Activated CD4-positive, alpha-beta T cell treated with anti-CD3 and anti-CD28 coated beads for 4 hours (primary cell): ENCODE results near the gene ANKFY1.
A peak's percentile ranks its signal among the peaks of the same experiment; 100 is the strongest.

Experiments
- DNase-seq, 2 donors: peaks; one replicate each; pipeline ENCODE4 v3.0.0-alpha.2; 2020

The ANKFY1 gene, protein sequence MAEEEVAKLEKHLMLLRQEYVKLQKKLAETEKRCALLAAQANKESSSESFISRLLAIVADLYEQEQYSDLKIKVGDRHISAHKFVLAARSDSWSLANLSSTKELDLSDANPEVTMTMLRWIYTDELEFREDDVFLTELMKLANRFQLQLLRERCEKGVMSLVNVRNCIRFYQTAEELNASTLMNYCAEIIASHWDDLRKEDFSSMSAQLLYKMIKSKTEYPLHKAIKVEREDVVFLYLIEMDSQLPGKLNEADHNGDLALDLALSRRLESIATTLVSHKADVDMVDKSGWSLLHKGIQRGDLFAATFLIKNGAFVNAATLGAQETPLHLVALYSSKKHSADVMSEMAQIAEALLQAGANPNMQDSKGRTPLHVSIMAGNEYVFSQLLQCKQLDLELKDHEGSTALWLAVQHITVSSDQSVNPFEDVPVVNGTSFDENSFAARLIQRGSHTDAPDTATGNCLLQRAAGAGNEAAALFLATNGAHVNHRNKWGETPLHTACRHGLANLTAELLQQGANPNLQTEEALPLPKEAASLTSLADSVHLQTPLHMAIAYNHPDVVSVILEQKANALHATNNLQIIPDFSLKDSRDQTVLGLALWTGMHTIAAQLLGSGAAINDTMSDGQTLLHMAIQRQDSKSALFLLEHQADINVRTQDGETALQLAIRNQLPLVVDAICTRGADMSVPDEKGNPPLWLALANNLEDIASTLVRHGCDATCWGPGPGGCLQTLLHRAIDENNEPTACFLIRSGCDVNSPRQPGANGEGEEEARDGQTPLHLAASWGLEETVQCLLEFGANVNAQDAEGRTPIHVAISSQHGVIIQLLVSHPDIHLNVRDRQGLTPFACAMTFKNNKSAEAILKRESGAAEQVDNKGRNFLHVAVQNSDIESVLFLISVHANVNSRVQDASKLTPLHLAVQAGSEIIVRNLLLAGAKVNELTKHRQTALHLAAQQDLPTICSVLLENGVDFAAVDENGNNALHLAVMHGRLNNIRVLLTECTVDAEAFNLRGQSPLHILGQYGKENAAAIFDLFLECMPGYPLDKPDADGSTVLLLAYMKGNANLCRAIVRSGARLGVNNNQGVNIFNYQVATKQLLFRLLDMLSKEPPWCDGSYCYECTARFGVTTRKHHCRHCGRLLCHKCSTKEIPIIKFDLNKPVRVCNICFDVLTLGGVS

DNA sequence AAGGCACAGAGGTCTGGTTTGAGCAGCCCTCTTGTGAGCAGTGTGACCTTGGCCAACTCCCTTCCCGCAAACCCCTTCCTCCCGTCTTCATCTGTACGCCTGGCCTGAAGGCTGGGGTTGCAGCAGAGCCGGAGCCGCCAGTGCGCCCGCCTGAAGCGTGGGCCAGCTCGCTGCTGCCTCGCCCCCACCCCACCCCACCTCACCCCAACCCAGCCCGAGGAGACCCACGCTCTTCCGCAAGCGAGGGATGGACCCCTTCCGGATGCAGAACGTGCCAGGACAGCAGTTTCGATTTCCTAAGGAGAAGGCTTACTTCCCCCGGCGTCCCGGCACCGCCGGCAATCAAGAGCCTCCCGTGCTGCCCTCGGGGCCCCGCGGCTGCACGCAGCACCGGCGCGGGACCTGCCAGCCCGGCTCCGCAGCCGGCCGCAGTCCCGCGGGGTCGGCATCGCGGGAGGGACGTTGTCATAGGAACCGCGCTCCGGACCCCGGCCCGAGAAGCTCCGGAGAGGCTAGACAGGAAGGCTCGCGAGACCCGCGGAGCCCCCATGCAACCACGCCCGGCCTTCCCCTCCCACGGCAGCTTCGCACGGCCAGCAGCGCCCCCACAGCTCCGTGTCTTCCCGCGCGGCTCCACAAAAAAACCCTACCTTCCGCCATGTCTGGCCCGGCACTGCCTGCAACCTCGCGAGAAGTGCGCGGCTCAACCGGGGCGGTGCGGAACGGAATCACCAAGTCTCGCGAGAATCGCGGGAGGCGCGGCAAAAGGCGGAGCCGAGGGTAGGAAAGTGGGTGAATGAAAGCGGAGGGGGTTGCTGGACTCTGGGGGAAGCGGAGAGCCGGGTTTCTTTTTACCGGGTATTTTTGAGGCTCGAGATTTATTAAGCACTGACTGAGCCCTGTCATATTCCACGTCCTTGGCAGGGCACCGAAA, at the start of gene ANKFY1:
Gene ANKFY1, minus strand, starts transcription at position 698 of the 934 bp plus-strand sequence. Its CDS starts 38 bp downstream, at position 660.
- peak; percentile 96 to 98 for DNase-seq

GRCh38 chr17:4310354-4311060, 46.7 kb upstream of the ANKFY1 start:
- DNase-seq, result no peak

- no peak for DNase-seq
Observed at GRCh38 chr17:4309897-4310296, 46.1 kb upstream of the ANKFY1 start.

GRCh38 chr17:4307179-4307930, 43.6 kb upstream of the ANKFY1 start:
- DNase-seq, result no peak

GRCh38 chr17:4305224-4305623, 41.4 kb upstream of the ANKFY1 start:
- no peak for DNase-seq

- peak; percentile 50 to 70 for DNase-seq
Observed at GRCh38 chr17:4304417-4305027, 40.7 kb upstream of the ANKFY1 start.

DNA sequence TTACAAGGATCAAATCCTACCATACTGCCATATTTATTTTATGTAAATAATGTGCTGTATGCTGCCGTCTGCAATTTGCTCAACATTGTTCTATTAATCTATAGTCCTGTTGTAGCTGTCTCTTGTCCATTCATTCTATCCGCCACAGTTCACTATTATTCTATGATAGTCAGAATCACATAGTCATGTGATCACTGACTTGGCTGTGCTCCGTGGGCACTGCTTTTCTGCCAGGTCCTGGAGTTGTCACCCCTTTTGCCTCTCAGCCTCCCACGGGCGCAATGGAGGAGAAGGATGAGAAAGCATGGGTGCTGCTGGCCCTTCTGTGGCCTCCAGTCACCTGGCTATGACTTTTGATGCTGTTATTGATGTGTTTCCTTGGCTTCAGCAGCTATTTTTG, 37.3 kb upstream of the ANKFY1 start:
- DNase-seq, result no peak

GRCh38 chr17:4297351-4297750, 33.6 kb upstream of the ANKFY1 start:
- DNase-seq, result no peak

- no peak for DNase-seq
Observed at GRCh38 chr17:4295686-4296085, 31.9 kb upstream of the ANKFY1 start.

DNA sequence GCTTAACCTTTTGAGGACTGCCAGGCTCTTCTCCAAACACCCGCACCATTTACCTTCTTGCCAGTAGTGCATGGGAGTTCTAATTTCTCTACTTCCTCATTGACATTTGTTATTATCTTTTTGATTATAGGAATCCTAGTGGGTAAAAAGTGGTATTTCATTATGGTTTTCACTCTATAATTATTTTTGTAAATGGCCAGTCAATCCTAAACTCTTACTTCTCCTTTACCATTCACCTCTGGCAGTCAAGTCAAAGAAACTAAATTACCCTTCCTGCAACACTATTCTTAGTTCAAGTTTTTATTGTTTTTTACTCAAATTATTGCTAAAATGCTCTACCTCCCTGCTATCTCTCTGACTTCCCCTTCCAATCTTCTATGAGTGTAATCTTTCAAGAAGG, 29.8 kb upstream of the ANKFY1 start:
- no peak for DNase-seq

GRCh38 chr17:4287710-4288109, 23.9 kb upstream of the ANKFY1 start:
- DNase-seq, result no peak

GRCh38 chr17:4276514-4276913, 12.7 kb upstream of the ANKFY1 start:
- no peak for DNase-seq

DNA sequence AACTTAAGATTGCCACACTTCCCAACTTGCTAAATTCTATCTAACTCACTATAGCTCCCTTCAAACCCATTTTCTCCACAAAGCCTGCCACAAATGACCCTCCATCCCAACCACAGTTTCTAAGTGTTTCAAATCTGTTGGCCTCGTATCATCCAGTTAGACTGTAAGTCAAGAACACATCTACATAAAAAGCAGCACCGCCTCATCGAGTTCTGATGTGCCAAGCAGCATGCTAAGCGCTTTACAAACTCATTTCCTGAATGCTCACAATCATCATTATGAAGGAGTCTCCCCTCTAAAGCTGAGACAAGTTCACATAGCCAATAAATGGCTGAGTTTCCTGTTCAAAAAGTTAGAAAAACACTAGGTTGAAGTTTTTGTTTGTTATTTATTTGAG, 9.2 kb upstream of the ANKFY1 start:
- no peak for DNase-seq

- DNase-seq, result no peak
Observed at GRCh38 chr17:4272213-4272971, 8.6 kb upstream of the ANKFY1 start.

- no peak for DNase-seq
Observed at GRCh38 chr17:4270736-4271135, 7.0 kb upstream of the ANKFY1 start.

GRCh38 chr17:4269915-4270314, 6.1 kb upstream of the ANKFY1 start:
- DNase-seq, result no peak

DNA sequence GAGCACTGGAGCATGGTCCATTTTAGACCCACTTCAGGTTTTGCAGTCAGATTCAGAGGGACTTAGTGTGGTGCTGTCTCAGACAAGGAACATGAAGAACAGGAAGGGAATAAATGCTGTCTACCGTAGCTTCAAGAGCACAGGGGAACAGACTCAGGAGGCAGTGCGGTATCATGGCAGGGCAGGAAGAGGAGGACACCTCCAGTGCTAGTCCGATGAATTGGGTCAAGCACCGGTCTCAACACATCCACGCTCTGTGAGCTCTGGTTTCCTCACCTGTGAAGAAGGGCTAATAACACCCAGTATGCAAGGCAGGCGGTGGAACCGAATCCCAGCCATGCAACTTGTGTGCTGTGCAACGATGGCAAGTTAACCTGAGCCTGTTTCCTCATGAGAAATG, 3.6 kb upstream of the ANKFY1 start:
- DNase-seq, result no peak

- no peak for DNase-seq
Observed at GRCh38 chr17:4266550-4266949, 2.8 kb upstream of the ANKFY1 start.

- DNase-seq, result no peak
Observed at GRCh38 chr17:4262703-4263102, 1.1 kb downstream of the ANKFY1 start.

DNA sequence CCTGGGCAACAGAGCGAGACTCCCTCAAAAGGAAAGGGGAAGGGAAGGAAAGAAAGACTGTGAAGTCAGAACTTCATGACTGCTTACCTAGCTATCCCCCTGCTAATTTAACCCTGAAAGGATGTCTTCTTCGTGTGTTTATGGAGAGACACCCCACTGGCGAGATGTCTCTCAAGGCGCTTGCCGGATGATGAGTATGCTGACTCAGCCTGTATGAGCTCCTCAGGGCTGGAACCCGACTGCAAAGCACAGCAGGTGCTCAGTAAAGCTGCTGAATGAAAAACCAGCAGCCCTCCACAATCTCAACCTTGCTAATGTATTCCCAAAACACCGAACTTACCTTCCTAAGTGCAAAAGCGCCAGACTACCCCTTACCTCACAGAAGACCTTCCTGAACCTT, 2.3 kb downstream of the ANKFY1 start:
- DNase-seq, result no peak
